ENCODE results near the gene LAMB4.

The LAMB4 gene

DNA sequence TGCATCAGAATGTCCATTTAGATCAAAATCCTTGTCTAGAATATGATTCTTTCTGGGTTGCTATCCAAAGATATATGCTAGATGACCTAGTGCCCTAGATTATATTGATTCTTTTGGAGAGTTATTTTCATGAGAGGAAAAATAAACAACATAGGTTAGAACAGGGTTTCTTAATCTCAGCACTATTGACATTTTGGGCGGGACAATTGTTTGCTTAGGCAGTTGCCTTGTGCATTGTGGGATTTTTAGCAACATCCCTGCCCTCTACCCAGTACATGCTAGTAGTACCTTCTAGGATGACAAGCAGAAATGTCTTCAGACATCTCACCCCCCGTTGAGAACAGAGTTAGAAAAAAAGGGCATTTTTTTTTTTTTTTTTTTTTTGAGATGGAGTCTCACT lies 102.0 kb downstream of the LAMB4 start:
- no peak overlapping the region for H3K4me3 Mint-ChIP-seq
- no peaks in the 10 kb centered on the region for H3K9me3 Mint-ChIP-seq
- H3K4me1 Mint-ChIP-seq (ENCODE audit: low read depth): no peaks in the 10 kb centered on the region
- H3K27ac Mint-ChIP-seq: no peak overlapping the region
- H3K27me3 Mint-ChIP-seq: peaks cover 6% of the 10 kb centered on the region
- intact Hi-C loops (cut with micrococcal nuclease): no loop called here
- no peaks in the 10 kb centered on the region for H3K36me3 Mint-ChIP-seq (ENCODE audit: low read depth)

DNA sequence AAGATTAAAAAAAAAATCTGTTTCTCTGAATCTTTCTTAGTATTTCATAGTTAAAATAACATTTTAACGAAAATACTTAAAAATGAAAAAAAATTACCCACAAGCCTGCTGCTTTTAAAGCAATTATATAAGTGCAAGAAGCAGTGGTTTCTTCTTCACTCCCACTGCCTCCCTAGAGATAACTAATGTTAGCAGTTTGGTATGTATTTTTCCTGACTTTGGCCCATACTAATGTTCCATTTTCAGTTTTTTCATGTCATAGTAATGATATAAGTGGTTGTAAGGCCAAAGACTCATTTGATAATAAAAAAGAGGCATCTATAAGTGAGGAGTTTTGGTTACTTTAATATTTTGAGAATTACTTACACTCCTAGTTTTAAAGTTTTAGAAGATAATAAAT lies 102.9 kb downstream of the LAMB4 start:
- Mint-ChIP-seq H3K36me3 (ENCODE audit: low read depth) (no peaks in the 10 kb centered on the region), H3K27me3 (peaks cover 8% of the 10 kb centered on the region), H3K27ac (no peak overlapping the region), H3K4me3 (no peak overlapping the region), H3K9me3 (no peaks in the 10 kb centered on the region), H3K4me1 (ENCODE audit: low read depth) (no peaks in the 10 kb centered on the region)
- intact Hi-C loops (cut with micrococcal nuclease): no loop called here

DNA sequence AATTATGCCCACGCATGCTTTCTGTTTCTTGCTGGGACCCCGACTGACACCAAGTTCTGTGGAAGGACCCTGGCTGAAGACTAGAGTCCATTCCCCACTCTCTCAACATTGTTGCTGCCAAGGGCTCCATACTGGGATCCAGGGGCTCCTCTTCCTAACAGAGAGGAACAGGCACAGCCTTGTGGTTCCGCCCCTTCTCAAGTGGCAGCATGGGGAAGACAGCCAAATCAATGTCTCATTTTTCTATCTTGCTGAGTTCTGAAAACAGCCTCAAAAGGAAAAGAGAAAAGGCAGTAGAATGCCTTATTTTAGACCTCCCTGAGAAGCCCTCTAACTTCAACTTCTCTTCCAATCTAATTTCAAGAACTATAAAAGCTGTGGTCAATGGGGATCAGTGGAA lies 103.5 kb downstream of the LAMB4 start:
- H3K4me3 Mint-ChIP-seq: no peak overlapping the region
- no peaks in the 10 kb centered on the region for H3K4me1 Mint-ChIP-seq (ENCODE audit: low read depth)
- no peak overlapping the region for H3K27ac Mint-ChIP-seq
- H3K27me3 Mint-ChIP-seq: peaks cover 8% of the 10 kb centered on the region
- H3K36me3 Mint-ChIP-seq (ENCODE audit: low read depth): no peaks in the 10 kb centered on the region
- H3K9me3 Mint-ChIP-seq: no peaks in the 10 kb centered on the region
- intact Hi-C loops (cut with micrococcal nuclease): no loop called here

DNA sequence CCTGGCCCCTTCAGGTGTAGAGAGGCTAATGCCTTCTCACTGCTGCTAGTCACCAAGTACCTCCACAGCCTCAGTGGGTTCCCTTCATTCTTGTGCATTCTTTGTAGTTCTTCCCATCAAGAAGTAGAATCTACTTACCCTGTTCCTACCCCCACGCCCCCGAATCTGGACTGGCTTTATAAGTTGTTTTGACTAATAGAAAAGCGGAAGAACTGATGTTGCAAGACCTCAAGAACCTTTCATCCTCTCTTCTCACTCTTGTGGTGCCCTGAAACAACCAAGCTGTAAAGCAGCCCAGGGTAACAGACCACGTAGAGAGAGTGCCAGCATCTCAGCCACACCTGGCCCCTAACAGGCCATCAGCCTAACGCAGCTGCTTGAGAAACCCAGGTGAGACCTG lies 104.0 kb downstream of the LAMB4 start:
- intact Hi-C loops (cut with micrococcal nuclease): no loop called here

DNA sequence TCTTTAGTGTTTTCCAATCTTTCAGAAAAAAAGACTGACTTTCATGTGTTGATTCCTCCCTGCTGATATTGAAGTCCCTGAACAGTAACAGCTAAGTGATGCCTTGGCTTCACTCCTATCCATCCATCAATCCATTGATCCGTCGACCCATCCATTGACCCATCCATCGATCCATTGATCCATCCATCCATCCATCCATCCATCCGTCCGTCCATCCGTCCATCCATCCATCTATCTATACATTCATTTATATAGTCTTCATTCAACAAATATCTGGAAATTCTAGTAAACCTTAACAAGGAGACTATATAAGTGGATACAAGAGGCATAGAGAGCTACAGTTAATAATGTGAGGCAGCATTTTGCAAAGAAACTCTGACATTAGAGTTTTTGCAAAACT lies 105.6 kb downstream of the LAMB4 start:
- no peaks in the 10 kb centered on the region for H3K4me1 Mint-ChIP-seq (ENCODE audit: low read depth)
- peaks cover 7% of the 10 kb centered on the region for H3K27me3 Mint-ChIP-seq
- H3K27ac Mint-ChIP-seq: no peak overlapping the region
- no peaks in the 10 kb centered on the region for H3K36me3 Mint-ChIP-seq (ENCODE audit: low read depth)
- H3K9me3 Mint-ChIP-seq: no peaks in the 10 kb centered on the region
- intact Hi-C loops (cut with micrococcal nuclease): no loop called here
- H3K4me3 Mint-ChIP-seq: no peak overlapping the region

More for the DNA sequence above, 104.0 kb downstream of the LAMB4 start:
- no peak overlapping the region for H3K27ac Mint-ChIP-seq
- no peaks in the 10 kb centered on the region for H3K36me3 Mint-ChIP-seq (ENCODE audit: low read depth)
- H3K4me1 Mint-ChIP-seq (ENCODE audit: low read depth): no peaks in the 10 kb centered on the region
- H3K27me3 Mint-ChIP-seq: peaks cover 8% of the 10 kb centered on the region
- H3K4me3 Mint-ChIP-seq: no peak overlapping the region
- H3K9me3 Mint-ChIP-seq: no peaks in the 10 kb centered on the region

DNA sequence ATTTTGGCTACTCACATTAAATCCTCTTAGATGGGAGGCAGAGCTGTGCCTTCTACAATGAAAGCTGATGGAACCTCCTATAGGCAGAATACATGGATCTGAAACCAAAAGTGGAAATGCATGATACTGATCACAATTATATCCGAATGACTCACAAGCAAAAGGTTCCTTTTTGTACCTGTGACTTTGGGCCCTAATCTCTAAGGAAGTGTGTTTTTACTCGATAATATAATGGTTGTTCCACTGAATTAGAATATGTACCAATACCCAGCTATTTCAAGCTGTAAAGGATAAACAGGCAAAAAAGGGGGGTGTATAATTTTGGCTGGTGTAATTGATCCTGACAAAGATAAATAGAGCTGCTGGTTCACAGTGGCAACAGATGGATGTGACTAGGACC lies 109.6 kb downstream of the LAMB4 start:
- no peak overlapping the region for H3K27ac Mint-ChIP-seq
- H3K4me3 Mint-ChIP-seq: no peak overlapping the region
- H3K36me3 Mint-ChIP-seq (ENCODE audit: low read depth): no peaks in the 10 kb centered on the region
- H3K4me1 Mint-ChIP-seq (ENCODE audit: low read depth): no peaks in the 10 kb centered on the region
- intact Hi-C loops (cut with micrococcal nuclease): no loop called here
- peaks cover 7% of the 10 kb centered on the region for H3K27me3 Mint-ChIP-seq
- no peaks in the 10 kb centered on the region for H3K9me3 Mint-ChIP-seq

DNA sequence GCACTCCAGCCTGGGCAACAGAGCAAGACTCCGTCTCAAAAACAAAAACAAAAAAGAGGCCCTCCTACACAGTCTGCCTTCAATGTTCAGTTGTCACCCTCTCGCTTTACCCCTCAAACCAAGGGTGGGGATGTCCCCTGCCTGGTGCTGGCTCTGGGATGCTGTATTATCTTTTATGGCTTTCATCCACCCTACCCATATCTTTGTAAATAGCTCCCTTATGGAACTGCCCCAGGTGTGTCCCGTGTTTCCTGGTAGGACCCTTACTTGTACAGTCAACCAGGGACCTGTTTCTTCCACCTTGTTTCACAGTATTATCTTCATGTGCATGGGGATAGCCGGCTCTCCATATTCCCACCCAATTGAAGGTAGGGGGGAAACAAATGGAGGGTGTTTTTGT lies 111.5 kb downstream of the LAMB4 start:
- Mint-ChIP-seq H3K36me3 (ENCODE audit: low read depth) (no peaks in the 10 kb centered on the region), H3K4me3 (no peak overlapping the region), H3K27ac (no peak overlapping the region), H3K27me3 (peaks cover 3% of the 10 kb centered on the region), H3K9me3 (no peaks in the 10 kb centered on the region), H3K4me1 (ENCODE audit: low read depth) (no peaks in the 10 kb centered on the region)
- intact Hi-C loops (cut with micrococcal nuclease): no loop called here

DNA sequence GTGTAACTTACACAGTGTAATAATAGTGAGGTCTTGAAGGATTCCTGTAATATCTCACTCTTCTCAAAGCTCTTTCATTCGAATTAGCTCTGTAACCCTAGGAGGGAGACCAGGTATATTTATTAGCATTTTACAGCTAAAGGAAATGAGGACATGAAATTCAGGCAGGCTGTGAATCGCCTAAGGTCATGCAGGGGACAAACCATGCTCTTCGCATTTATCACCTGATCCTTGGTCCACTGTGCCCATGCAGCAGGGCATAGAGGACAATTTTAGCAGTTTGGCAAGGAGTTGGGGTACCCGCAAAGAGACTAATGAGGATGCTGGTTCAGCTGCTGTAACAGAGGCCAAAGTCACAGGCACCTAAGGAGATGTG lies 112.4 kb downstream of the LAMB4 start:
- peaks cover 2% of the 10 kb centered on the region for H3K27me3 Mint-ChIP-seq
- no peaks in the 10 kb centered on the region for H3K9me3 Mint-ChIP-seq
- no peaks in the 10 kb centered on the region for H3K36me3 Mint-ChIP-seq (ENCODE audit: low read depth)
- H3K4me3 Mint-ChIP-seq: no peak overlapping the region
- intact Hi-C loops (cut with micrococcal nuclease): no loop called here
- H3K27ac Mint-ChIP-seq: no peak overlapping the region
- H3K4me1 Mint-ChIP-seq (ENCODE audit: low read depth): peaks cover 1% of the 10 kb centered on the region

DNA sequence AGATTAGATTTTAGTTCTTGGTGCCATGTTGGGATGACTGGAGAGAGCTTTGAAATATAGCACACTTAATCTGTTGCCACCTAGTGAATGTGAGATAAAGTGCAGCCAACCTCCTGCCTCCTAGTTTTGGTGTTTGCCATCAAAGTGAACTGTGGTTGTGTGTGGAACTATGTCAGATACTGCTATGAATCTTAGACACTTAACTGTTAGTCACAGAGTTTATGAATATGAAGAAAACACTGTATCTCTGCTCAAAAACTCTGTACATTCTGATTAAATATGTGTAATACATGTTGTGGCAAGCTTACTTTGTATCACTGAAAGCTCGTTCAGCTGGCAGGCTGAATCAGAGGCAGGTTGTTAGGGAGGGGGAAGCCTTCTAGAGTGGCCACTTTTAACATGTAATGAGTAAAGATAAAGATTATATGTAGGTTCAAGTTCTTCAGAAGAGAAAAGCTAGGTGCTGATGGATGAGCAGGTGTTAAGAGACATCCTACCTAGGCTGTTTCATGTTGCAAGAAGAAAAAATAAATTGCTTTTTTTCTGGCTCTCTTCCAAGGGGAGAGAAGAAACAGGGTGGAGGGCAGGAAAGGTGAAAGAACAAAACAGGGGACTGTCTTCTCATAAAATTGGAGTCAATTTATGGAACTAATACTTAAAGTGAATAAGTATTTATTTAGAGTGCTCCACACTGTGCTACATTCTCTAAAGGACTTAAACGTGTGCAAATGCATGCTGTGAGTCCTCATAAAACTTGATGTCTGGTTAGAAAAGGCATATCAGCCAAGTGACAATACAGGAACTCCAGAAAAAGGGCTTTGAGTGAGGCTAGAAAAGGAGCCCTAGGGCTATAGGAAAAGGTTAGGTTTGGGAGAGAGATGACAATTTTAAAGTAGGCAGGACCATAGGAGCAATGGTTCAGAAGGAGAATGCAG lies 113.1 kb downstream of the LAMB4 start:
- Mint-ChIP-seq H3K4me3 (no peak overlapping the region), H3K36me3 (ENCODE audit: low read depth) (no peaks in the 10 kb centered on the region), H3K4me1 (ENCODE audit: low read depth) (peaks cover 5% of the 10 kb centered on the region), H3K27ac (no peak overlapping the region), H3K9me3 (no peaks in the 10 kb centered on the region), H3K27me3 (no peaks in the 10 kb centered on the region)
- intact Hi-C loops (cut with micrococcal nuclease): no loop called here

DNA sequence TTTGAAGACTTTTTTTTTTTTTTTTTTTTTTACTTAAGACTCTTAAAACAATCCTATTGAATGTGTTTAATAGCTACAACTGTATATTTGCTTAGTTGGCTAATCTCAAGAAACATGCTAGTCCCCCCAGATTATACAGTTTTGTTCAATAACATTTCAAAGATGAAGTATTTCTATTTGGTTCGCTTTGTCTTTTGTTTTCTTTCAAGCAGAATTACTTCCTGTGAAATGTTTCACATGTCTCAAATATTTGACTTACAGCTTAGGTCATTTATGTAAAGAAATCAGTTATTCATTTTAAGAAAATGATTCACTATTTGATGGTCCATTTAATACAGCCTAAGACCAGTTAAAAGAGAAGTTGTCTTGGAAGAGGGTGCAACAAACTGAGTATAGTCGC lies 114.4 kb downstream of the LAMB4 start:
- no peaks in the 10 kb centered on the region for H3K9me3 Mint-ChIP-seq
- no peaks in the 10 kb centered on the region for H3K36me3 Mint-ChIP-seq (ENCODE audit: low read depth)
- H3K27ac Mint-ChIP-seq: no peak overlapping the region
- no peaks in the 10 kb centered on the region for H3K27me3 Mint-ChIP-seq
- intact Hi-C loops (cut with micrococcal nuclease): no loop called here
- H3K4me1 Mint-ChIP-seq (ENCODE audit: low read depth): peaks cover 5% of the 10 kb centered on the region
- H3K4me3 Mint-ChIP-seq: no peak overlapping the region

DNA sequence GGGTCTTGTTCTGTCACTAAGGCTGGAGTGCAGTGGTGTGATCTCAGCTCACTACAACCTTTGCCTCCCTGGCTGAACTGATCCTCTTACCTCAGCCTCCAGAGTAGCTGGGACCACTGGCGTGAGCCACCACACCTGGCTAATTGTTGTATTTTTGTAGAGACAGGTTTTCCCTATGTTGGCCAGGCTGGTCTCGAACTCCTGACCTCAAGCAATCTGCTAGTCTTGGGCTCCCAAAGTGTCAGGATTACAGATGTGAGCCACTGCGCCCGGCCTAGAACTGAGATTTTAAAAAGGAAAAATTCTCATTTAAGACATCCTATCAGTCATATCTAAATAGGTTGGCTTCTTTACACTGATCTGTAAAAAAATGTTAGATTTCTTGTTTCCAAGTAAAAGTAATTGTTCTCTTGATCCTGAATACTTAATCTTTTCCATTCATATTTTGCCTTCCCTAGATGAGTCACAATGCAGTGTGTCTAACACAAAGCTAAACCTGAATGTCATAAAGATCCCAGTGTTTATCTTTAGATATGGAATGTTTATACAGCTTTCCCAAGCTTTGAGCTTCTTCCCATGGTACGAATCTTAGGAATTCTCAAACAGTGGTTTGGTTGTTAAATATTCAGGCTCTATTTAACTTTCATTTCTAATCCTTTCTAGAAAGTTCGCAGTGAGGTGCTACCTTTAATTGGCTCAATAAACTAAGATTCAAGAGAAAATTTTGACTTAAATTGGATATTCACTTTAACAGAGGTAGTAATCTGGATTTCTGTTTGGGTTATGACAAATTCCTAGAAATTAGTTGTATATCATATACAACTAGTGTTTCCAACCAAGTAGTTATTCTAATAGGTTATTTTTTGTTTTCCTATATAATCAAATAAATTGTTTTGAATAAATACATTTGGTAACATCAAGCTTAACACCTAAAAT lies 115.1 kb downstream of the LAMB4 start:
- Mint-ChIP-seq H3K9me3 (no peaks in the 10 kb centered on the region), H3K4me3 (no peak overlapping the region)

DNA sequence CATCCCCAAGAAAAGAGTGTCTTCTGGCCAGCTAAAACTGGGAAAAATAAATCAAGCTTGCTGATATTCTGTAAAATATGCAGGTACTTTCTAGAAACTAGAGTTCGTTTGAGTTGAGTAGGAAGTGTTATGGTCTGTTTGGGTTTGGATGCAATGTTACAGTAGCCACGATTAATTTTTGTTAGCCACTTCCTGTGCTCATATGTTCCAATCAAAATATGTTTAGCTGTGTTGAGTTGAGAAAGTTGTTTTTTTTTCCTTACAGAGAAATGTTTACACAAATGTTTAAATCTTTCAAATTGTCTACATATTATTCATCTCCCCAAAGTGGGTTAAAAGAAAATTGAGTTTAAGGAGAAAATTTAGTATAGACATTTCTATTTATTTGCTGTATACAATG lies 115.9 kb downstream of the LAMB4 start:
- Mint-ChIP-seq H3K27ac (no peak overlapping the region), H3K27me3 (no peaks in the 10 kb centered on the region), H3K9me3 (no peaks in the 10 kb centered on the region), H3K36me3 (ENCODE audit: low read depth) (no peaks in the 10 kb centered on the region), H3K4me1 (ENCODE audit: low read depth) (peaks cover 5% of the 10 kb centered on the region), H3K4me3 (no peak overlapping the region)
- intact Hi-C loops (cut with micrococcal nuclease): no loop called here

More for the DNA sequence above, 115.1 kb downstream of the LAMB4 start:
- Mint-ChIP-seq H3K4me1 (ENCODE audit: low read depth) (peaks cover 5% of the 10 kb centered on the region), H3K27me3 (no peaks in the 10 kb centered on the region), H3K36me3 (ENCODE audit: low read depth) (no peaks in the 10 kb centered on the region), H3K27ac (no peak overlapping the region)
- intact Hi-C loops (cut with micrococcal nuclease): no loop called here

DNA sequence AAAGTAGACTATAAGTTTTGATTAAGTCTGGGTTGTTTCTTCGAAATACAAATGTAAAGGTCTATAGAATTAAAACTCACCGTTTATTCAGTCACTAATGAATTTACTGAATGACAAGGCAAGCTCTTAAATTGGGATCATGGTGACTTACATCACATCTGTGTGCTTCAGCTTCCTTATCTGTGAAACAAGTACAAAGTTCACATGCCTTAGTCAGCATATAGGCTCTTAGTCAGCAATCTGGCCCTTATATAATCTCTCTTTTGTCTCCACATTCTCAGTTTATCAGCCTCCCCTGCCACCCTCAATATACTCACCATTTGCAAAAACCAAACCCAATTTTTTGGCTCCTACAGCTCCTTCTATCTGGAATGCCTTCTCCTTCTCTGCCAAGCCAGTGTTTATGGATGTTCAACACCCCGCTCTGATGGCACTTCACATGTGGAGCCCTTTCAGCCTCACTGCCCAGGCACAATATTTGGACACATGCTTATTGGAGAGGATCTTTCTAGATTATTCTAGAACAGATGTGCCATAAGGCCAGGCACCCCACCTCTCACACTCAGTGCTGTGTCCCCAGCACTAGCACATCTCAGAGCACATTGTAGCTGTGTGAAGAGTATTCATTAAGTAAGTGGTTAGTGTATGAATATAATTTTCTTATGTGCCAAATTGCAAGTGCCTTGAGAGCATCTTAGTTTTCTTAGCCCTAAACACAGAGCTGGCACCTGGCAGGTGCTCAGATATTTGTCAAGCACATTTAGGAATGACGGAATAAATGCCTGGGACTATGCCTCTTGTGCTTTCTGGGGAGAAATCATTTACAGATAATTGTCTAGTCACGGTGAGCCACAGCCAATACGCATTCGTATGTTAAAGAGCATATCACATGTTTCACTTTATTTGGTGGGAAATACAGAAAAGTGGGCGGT lies 117.4 kb downstream of the LAMB4 start:
- peaks cover 5% of the 10 kb centered on the region for H3K4me1 Mint-ChIP-seq (ENCODE audit: low read depth)
- intact Hi-C loops (cut with micrococcal nuclease): no loop called here
- H3K4me3 Mint-ChIP-seq: no peak overlapping the region
- H3K27me3 Mint-ChIP-seq: peaks cover under 1% of the 10 kb centered on the region
- H3K36me3 Mint-ChIP-seq (ENCODE audit: low read depth): no peaks in the 10 kb centered on the region
- H3K27ac Mint-ChIP-seq: no peak overlapping the region
- no peaks in the 10 kb centered on the region for H3K9me3 Mint-ChIP-seq

Data from dendritic cell treated with granulocyte-macrophage colony-stimulating factor and Interleukin-4, amounts not matched to agents 40 ng/mL and 50 ng/mL, for 4 days (primary cell).